Epithelial cell of proximal tubule (primary cell): Measurements from ENCODE around the gene AXDND1. TPM values are rescaled to one million over a fixed set of nuclear protein-coding genes. Genes with fewer than 3 reads are reported as not detected.

Experiments used
- DNase-seq: peaks from one replicate; pipeline ENCODE4 v3.0.0-alpha.2; 2011; ENCODE audit warnings: low read depth
- H3K4me3 ChIP-seq: 2 replicates; pipeline ENCODE4 v1.5.1; 2011; ENCODE audit warnings: low read depth, mild to moderate bottlenecking, low read length
- total RNA-seq: library from RNA; depleted of rRNA; stranded (reverse); fragments of >200 nt; gene quantifications from 2 replicates; pipeline ENCODE4 v1.2.3, GENCODE V29; 2015
- TF ChIP-seq, protein P1 (sequence below): conservative IDR thresholded peaks from 2 replicates; pipeline ENCODE4 v1.5.1; 2012; ENCODE audit warnings: low read depth, mild to moderate bottlenecking, low read length

The AXDND1 gene
- total RNA-seq, 1 donor from 2014 or later = not detected

DNA sequence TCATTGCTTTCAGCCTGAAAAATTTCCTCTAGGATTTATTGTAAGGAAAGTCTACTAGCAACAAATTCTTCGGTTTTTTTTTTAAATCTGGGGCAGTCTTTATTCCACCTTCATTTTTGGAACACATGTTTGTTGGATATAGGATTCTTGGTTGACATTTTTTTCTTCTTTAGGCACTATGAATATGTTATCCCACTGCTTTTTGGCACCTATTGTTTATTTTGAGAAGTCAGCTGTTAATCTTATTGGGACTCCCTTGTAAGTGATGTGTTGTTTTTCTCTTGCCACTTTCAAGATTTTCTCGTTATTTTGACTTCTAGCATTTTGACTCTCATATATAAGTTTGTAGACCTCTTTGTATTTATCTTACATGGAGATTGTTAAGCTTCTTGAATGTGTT is 110.7 kb downstream of the AXDND1 start:
- TF ChIP-seq, protein P1, sequence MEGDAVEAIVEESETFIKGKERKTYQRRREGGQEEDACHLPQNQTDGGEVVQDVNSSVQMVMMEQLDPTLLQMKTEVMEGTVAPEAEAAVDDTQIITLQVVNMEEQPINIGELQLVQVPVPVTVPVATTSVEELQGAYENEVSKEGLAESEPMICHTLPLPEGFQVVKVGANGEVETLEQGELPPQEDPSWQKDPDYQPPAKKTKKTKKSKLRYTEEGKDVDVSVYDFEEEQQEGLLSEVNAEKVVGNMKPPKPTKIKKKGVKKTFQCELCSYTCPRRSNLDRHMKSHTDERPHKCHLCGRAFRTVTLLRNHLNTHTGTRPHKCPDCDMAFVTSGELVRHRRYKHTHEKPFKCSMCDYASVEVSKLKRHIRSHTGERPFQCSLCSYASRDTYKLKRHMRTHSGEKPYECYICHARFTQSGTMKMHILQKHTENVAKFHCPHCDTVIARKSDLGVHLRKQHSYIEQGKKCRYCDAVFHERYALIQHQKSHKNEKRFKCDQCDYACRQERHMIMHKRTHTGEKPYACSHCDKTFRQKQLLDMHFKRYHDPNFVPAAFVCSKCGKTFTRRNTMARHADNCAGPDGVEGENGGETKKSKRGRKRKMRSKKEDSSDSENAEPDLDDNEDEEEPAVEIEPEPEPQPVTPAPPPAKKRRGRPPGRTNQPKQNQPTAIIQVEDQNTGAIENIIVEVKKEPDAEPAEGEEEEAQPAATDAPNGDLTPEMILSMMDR = no peak
- DNase-seq = no peak
- H3K4me3 ChIP-seq = no peak overlapping the region

DNA sequence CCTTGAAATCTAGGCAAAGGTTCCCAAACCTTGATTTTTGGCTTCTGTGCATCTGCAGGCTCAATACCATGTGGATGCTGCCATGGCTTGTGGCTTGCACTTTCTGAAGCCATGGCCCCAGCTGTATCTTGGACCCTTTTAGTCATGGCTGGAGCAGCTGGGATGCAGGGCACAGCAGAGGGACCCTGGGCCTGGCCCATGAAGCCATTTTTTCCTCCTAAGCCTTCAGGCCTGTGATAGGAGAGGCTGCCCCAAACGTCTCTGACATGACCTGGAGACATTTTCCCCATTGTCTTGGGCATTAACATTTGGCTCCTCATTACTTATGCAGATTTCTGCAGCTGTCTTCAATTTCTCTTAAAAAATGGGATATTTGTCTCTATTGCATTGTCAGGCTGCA is 112.6 kb downstream of the AXDND1 start:
- H3K4me3 ChIP-seq = no peak overlapping the region
- TF ChIP-seq, protein P1 = no peak
- no peak for DNase-seq

DNA sequence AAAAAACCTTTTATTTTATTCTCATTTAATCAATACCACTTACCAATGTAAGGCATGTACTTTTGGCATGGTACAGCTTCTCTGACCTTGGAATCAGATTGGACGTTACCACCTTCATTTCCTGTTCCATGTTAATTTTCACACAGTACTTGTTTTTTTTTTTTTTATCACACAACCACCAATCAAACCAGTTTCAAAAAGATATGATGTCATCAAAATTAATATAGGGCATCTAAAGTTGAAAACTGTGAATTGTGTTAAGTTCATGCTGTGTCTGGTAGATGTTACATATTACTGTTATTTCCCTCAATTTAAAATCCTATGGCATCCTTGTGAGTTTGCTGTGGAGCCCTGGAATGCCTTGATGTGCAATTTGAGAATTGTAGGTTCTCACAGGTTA is 124.8 kb downstream of the AXDND1 start:
- TF ChIP-seq, protein P1 = no peak
- no peak overlapping the region for H3K4me3 ChIP-seq
- DNase-seq = no peak

DNA sequence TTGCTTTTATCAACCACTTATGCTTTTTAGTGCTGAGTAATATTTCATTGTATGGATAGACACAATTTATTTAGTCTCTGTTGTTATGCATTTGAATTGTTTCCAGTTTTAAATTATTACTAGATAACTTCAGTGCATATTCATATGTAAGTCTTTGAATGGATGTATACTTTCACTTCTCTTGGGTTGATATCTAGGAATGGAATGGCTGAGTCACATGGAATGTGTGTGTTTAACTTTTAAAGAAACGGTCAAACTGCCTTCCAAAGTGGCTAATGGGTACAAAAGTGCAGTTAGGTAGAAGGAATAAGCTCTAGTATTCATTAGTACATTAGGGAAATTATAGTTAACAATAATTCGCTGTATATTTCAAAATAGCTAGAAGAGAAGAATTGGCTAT is 127.6 kb downstream of the AXDND1 start:
- TF ChIP-seq, protein P1 = no peak
- DNase-seq = no peak

DNA sequence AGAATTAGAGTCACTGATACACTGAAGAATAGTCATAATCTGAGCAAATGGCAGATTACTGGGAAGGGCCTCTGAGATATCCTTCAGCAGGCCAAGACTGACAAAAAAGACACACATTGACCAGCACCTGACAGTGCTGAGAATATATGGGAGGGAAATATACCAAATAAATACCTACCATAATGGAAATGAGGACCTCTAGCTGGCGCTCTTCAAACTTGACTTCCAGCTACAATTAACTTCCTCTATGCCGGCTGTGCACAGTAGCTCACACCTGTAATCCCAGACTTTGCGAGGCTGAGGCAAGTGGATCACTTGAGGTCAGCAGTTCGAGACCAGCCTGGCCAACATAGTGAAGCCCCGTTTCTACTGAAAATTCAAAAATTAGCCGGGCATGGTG is 140.4 kb downstream of the AXDND1 start:
- TF ChIP-seq, protein P1 = no peak
- no peak for DNase-seq
- no peak overlapping the region for H3K4me3 ChIP-seq

More for the DNA sequence above, 127.6 kb downstream of the AXDND1 start:
- H3K4me3 ChIP-seq = no peak overlapping the region

DNA sequence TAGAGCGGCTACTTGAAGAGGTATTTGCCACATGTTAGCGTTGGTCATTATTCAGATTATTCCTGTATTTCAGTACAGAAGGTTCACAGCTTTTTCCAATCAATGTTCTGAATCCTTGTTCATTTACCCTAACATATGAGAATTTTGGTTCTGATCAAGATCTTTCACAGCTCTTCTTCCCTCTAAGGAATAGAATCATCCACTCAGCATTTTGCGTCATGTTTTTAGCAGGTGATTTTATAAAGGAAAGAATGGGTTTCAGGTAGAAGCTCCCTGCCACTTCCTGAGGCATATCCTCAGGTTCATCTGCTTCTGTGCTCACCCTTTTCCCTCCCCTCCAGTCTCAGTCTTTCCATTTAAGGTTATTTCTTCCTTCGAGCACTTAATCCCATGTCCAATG is 143.6 kb downstream of the AXDND1 start:
- DNase-seq = no peak
- no peak overlapping the region for H3K4me3 ChIP-seq
- TF ChIP-seq, protein P1 = no peak

DNA sequence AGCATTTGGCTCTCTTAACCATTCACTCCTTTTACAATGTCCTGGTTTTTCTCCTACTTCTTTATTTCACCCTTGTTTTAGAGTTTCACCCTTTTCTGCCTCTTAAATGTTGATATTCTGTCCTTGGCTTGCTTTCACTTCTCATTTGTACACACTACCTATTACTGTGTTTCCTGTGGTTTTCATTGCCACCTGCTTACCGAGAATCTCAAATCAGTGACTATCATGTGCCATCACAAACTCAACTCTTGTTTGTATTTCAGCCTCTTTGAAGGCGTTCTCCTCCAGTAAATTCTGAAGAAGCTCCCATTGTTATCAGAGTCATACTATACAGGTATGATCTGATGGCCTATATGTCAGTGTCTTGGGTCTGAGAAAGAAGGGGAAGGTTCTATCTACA is 144.3 kb downstream of the AXDND1 start:
- TF ChIP-seq, protein P1 = no peak
- H3K4me3 ChIP-seq = no peak overlapping the region
- no peak for DNase-seq
